Measurements from ENCODE around the gene RNF186. TPM values are rescaled to one million over a fixed set of nuclear protein-coding genes. Genes with fewer than 3 reads are reported as not detected.
"Not testable (repeated sequence)": the region's sequence is repeated elsewhere in the genome, so short reads cannot be mapped to it uniquely, and the experiment has no call there.

Gene RNF186
- total RNA-seq, 4 donors from 2014 or later = 0.24 TPM; not detected in 3

GRCh38 chr1:19854866-19855265 lies 39.8 kb upstream of the RNF186 start:
- in situ Hi-C loops (cut with MboI; ENCODE audit: low sequenced_read_pairs in 4 of 4) = no loop called here
- TF ChIP-seq POLR2A (IDR thresholded peaks at IDR 0.05) = no peak
- no peak for TF ChIP-seq CTCF (IDR thresholded peaks at IDR 0.05 in 4 of 5, conservative IDR thresholded peaks at IDR 0.05 in 1 of 5)

GRCh38 chr1:19852036-19852435 lies 37.0 kb upstream of the RNF186 start:
- no peak for DNase-seq
- Histone ChIP-seq H3K36me3 (no peaks in the 10 kb centered on the region), H3K27me3 (no peaks in the 10 kb centered on the region), H3K27ac (no peak overlapping the region), H3K9me3 (no peaks in the 10 kb centered on the region), H3K4me3 (no peak overlapping the region), H3K4me1 (no peaks in the 10 kb centered on the region)
- in situ Hi-C loops (cut with MboI; ENCODE audit: low sequenced_read_pairs in 4 of 4) (no loop called here), intact Hi-C loops (cut with DNase I; ENCODE audit: low total_unique reads) (no loop called here)
- no peak for TF ChIP-seq POLR2A (IDR thresholded peaks at IDR 0.05)
- no peak for TF ChIP-seq CTCF (IDR thresholded peaks at IDR 0.05 in 4 of 5, conservative IDR thresholded peaks at IDR 0.05 in 1 of 5)
- ATAC-seq = no peak

More at GRCh38 chr1:19854866-19855265, 39.8 kb upstream of the RNF186 start:
- Histone ChIP-seq H3K27ac (no peak overlapping the region), H3K27me3 (no peaks in the 10 kb centered on the region), H3K4me3 (no peak overlapping the region), H3K36me3 (no peaks in the 10 kb centered on the region), H3K4me1 (no peaks in the 10 kb centered on the region), H3K9me3 (no peaks in the 10 kb centered on the region)
- intact Hi-C loops (cut with DNase I; ENCODE audit: low total_unique reads) = no loop called here
- no peak for DNase-seq
- ATAC-seq = no peak

- no peak for DNase-seq
- in situ Hi-C loops (cut with MboI; ENCODE audit: low sequenced_read_pairs in 4 of 4) = no loop called here
- intact Hi-C loops (cut with DNase I; ENCODE audit: low total_unique reads) = no loop called here
- H3K9me3 ChIP-seq = no peaks in the 10 kb centered on the region
- no peak for ATAC-seq
- H3K36me3 ChIP-seq = no peaks in the 10 kb centered on the region
- TF ChIP-seq CTCF (IDR thresholded peaks at IDR 0.05 in 4 of 5, conservative IDR thresholded peaks at IDR 0.05 in 1 of 5) (no peak), POLR2A (IDR thresholded peaks at IDR 0.05) (no peak)
- H3K4me3 ChIP-seq = no peak overlapping the region
- H3K27ac ChIP-seq = no peak overlapping the region
- no peaks in the 10 kb centered on the region for H3K27me3 ChIP-seq
- H3K4me1 ChIP-seq = no peaks in the 10 kb centered on the region
Observed at GRCh38 chr1:19850214-19850613, 35.1 kb upstream of the RNF186 start.

GRCh38 chr1:19849307-19849706 lies 34.2 kb upstream of the RNF186 start:
- ATAC-seq; H3K9me3 ChIP-seq; in situ Hi-C loops (cut with MboI; ENCODE audit: low sequenced_read_pairs in 4 of 4); DNase-seq; H3K27ac ChIP-seq; H3K4me3 ChIP-seq; H3K36me3 ChIP-seq; H3K4me1 ChIP-seq; H3K27me3 ChIP-seq; intact Hi-C loops (cut with DNase I; ENCODE audit: low total_unique reads): not testable (repeated sequence)

GRCh38 chr1:19847334-19847733 lies 32.3 kb upstream of the RNF186 start:
- H3K4me1 ChIP-seq; ATAC-seq; in situ Hi-C loops (cut with MboI; ENCODE audit: low sequenced_read_pairs in 4 of 4); H3K27me3 ChIP-seq; intact Hi-C loops (cut with DNase I; ENCODE audit: low total_unique reads); H3K27ac ChIP-seq; H3K9me3 ChIP-seq; DNase-seq; H3K36me3 ChIP-seq; H3K4me3 ChIP-seq: not testable (repeated sequence)

- in situ Hi-C loops (cut with MboI; ENCODE audit: low sequenced_read_pairs in 4 of 4) (no loop called here), intact Hi-C loops (cut with DNase I; ENCODE audit: low total_unique reads) (no loop called here)
- no peaks in the 10 kb centered on the region for H3K4me1 ChIP-seq
- no peaks in the 10 kb centered on the region for H3K36me3 ChIP-seq
- DNase-seq = no peak
- no peaks in the 10 kb centered on the region for H3K9me3 ChIP-seq
- ATAC-seq = no peak
- H3K4me3 ChIP-seq = no peak overlapping the region
- no peaks in the 10 kb centered on the region for H3K27me3 ChIP-seq
- H3K27ac ChIP-seq = no peak overlapping the region
- TF ChIP-seq CTCF (IDR thresholded peaks at IDR 0.05 in 4 of 5, conservative IDR thresholded peaks at IDR 0.05 in 1 of 5) (no peak), POLR2A (IDR thresholded peaks at IDR 0.05) (no peak)
Observed at GRCh38 chr1:19846338-19846737, 31.3 kb upstream of the RNF186 start.

Measured in gastrocnemius medialis (tissue), 4 donors.